OCI-LY3 (cell line): Measurements from ENCODE around the gene OR52E6.

Experiments used
- EZH2phosphoT487 ChIP-seq: fragments of 200-600 bp; shearing (Covaris generic); IDR thresholded peaks from 2 replicates; pipeline ENCODE4 v1.6.1; 2018; ENCODE audit warnings: antibody characterized with exemption, mixed run types, low read depth
- TF ChIP-seq, protein P1 (sequence below): fragments of 200-600, 300-600 bp; sonication (generic); IDR thresholded peaks from 2 replicates; pipeline ENCODE4 v1.5.1; 2014; ENCODE audit warnings: antibody characterized with exemption, low read length, low read depth

DNA sequence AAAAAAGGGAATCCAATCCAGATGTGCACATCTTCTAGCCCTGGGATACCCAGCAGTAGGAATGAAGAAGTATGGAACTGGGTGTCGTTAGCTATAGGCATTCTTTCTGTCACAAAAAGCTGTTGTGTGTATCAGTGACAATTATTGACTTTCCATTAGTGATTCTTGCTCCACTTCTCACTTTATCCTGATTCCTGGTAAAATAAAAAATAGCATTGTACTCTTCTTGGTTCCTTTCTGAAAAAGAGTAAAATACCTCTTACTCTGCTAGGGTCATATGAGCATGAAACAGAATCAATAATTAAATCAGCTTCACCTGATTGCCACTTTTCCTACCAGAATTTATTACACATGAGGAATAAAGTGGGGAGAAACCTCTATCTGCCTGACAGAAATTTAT, at the start of gene OR52E6:
- TF ChIP-seq, protein P1, sequence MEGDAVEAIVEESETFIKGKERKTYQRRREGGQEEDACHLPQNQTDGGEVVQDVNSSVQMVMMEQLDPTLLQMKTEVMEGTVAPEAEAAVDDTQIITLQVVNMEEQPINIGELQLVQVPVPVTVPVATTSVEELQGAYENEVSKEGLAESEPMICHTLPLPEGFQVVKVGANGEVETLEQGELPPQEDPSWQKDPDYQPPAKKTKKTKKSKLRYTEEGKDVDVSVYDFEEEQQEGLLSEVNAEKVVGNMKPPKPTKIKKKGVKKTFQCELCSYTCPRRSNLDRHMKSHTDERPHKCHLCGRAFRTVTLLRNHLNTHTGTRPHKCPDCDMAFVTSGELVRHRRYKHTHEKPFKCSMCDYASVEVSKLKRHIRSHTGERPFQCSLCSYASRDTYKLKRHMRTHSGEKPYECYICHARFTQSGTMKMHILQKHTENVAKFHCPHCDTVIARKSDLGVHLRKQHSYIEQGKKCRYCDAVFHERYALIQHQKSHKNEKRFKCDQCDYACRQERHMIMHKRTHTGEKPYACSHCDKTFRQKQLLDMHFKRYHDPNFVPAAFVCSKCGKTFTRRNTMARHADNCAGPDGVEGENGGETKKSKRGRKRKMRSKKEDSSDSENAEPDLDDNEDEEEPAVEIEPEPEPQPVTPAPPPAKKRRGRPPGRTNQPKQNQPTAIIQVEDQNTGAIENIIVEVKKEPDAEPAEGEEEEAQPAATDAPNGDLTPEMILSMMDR = no peak
- TF ChIP-seq EZH2phosphoT487 = no peak
